ENCODE results near the gene OR52B4. TPM values are rescaled to one million over a fixed set of nuclear protein-coding genes. Genes with fewer than 3 reads are reported as not detected.

OR52B4 gene
- total RNA-seq, 1 donor from 2014 or later, result not detected

Other genes starting within 250 kb of the OR52B4 start
- gene TRIM21, start 25.3 kb upstream of the OR52B4 start, total RNA-seq, result 9.7 and 12.5 TPM in 2 replicates
- not detected in 2 replicates for gene OR52K2, start 80.9 kb upstream of the OR52B4 start, total RNA-seq
- not detected in 2 replicates for gene OR52K1, start 114.3 kb upstream of the OR52B4 start, total RNA-seq
- not detected in 2 replicates for gene OR52M1, start 176.8 kb upstream of the OR52B4 start, total RNA-seq
- not detected in 2 replicates for gene OR52I2, start 213.4 kb upstream of the OR52B4 start, total RNA-seq
- gene OR52I1, start 225.7 kb upstream of the OR52B4 start, total RNA-seq, result not detected in 2 replicates
- gene TRIM68, start 239.8 kb upstream of the OR52B4 start, total RNA-seq, result 6.8 and 9.1 TPM in 2 replicates

Measured in bronchial epithelial cell (primary cell).